ENCODE measurements around the gene FOXN3. TPM values are rescaled to one million over a fixed set of nuclear protein-coding genes. Genes with fewer than 3 reads are reported as not detected.
A peak's percentile ranks its signal among the peaks of the same experiment; 100 is the strongest.

The FOXN3 gene
- total RNA-seq, 4 donors from 2014 or later, result 66.1 to 130 (median 109) TPM

DNA sequence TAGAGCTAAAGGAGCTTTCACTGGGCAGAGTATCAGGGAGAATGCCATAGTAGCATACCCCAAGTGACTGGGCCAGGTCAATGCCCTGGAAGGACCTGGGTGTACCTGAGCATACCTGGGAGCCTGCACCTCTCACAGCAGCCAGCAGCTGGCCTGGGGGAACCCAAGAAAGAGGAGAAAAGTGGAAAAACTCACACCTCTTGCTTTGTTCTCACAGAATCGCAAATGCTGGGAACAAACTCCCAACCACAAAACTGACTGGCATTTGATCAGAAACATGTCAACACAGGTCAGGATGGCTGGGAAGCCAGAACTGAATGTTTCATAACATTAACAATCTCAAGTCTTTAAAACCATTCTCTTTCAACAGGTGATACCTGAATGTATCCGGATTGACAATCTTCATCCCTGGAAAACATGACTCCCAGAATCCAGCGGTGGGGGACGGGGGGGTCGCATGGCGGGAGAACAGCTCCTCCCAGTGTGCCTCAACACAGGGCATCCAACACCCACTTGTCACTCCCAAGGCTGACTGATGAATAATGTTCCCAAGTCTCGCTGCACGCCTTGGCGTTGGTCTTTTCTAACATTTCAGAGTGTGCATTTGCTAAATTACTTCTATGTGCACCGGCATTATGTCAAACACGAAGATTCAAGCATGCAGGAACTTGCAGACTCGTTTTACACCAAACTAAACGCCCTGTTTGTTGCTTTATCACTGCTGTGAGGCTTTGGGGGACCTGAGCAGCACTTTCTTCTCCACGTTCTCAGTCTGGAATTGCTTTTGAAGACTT, 7.9 kb downstream of the FOXN3 start:
- Histone ChIP-seq H3K4me1 (peaks cover 3 to 45% (median 12%) of the 10 kb centered on the region in 4 donors), H3K27ac (peak overlapping the region in 2 of 4 donors; percentile 1 to 6), H3K27me3 (no peaks in the 10 kb centered on the region), H3K9me3 (no peaks in the 10 kb centered on the region), H3K4me3 (no peak overlapping the region), H3K36me3 (peaks cover 0 to 11% (median 4%) of the 10 kb centered on the region in 4 donors)
- no peak for DNase-seq
- WGBS, 2 donors (ENCODE audit: low coverage in 1 of 2), result 59 to 74% methylated on average over 7 to 14 of the region's 14 CpGs
- intact Hi-C loops (cut with DNase I; ENCODE audit: low total_unique reads), result loop anchor here (10.0 kb wide), 1 partner anchor 54 kb away; no protein-coding TSS in a partner anchor
- TF ChIP-seq, protein P1, sequence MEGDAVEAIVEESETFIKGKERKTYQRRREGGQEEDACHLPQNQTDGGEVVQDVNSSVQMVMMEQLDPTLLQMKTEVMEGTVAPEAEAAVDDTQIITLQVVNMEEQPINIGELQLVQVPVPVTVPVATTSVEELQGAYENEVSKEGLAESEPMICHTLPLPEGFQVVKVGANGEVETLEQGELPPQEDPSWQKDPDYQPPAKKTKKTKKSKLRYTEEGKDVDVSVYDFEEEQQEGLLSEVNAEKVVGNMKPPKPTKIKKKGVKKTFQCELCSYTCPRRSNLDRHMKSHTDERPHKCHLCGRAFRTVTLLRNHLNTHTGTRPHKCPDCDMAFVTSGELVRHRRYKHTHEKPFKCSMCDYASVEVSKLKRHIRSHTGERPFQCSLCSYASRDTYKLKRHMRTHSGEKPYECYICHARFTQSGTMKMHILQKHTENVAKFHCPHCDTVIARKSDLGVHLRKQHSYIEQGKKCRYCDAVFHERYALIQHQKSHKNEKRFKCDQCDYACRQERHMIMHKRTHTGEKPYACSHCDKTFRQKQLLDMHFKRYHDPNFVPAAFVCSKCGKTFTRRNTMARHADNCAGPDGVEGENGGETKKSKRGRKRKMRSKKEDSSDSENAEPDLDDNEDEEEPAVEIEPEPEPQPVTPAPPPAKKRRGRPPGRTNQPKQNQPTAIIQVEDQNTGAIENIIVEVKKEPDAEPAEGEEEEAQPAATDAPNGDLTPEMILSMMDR (IDR thresholded peaks at IDR 0.05), result no peak
- TF ChIP-seq POLR2A (IDR thresholded peaks at IDR 0.05) (no peak), EP300 (IDR thresholded peaks at IDR 0.05; ENCODE audit: low read depth) (no peak), POLR2AphosphoS5 (IDR thresholded peaks at IDR 0.05) (no peak)
- in situ Hi-C loops (cut with MboI; ENCODE audit: low pct_ligation_motif_present in 1 of 4, low pct_unique_long_range_greater_than_20kb in 1 of 4, low sequenced_read_pairs in 3 of 4), result loop anchor here in 2 of 4 donors (25.0 kb wide), 2 partner anchors 372 to 503 kb away; no protein-coding TSS in a partner anchor

DNA sequence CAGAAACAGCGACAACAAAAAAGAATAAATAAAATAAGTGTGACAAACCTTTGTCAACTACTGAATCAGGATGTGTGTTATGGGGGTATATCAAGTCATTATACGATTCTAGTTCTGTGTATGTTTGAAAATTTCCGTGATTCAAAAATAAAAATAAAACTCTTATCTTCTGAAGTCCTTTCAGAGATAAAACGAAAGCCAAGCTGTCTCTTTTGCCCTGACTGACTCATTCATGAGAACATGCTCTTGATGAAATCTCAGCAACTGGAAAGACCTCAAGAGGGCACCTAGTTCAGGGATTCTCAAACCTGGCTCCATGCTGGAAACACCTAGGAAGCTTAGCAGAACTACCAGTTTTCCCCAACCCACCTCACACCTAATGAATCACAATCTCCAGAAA, 9.2 kb downstream of the FOXN3 start:
- TF ChIP-seq EP300 (IDR thresholded peaks at IDR 0.05; ENCODE audit: low read depth), result no peak
- no peak for TF ChIP-seq POLR2A (IDR thresholded peaks at IDR 0.05)
- no peak for TF ChIP-seq POLR2AphosphoS5 (IDR thresholded peaks at IDR 0.05)
- TF ChIP-seq, protein P1 (IDR thresholded peaks at IDR 0.05), result no peak
- Histone ChIP-seq H3K4me3 (no peak overlapping the region), H3K4me1 (peaks cover 3 to 48% (median 9%) of the 10 kb centered on the region in 4 donors), H3K27me3 (no peaks in the 10 kb centered on the region), H3K27ac (peak overlapping the region in 1 of 4 donors; percentile 11), H3K9me3 (no peaks in the 10 kb centered on the region), H3K36me3 (peaks cover 0 to 11% (median 4%) of the 10 kb centered on the region in 4 donors)
- in situ Hi-C loops (cut with MboI; ENCODE audit: low pct_ligation_motif_present in 1 of 4, low pct_unique_long_range_greater_than_20kb in 1 of 4, low sequenced_read_pairs in 3 of 4) (loop anchor here in 2 of 4 donors (25.0 kb wide), 2 partner anchors 371 to 504 kb away; no protein-coding TSS in a partner anchor), intact Hi-C loops (cut with DNase I; ENCODE audit: low total_unique reads) (loop anchor here (10.0 kb wide), 1 partner anchor 53 kb away; no protein-coding TSS in a partner anchor)
- 69 to 80% methylated on average over 4 of the region's 4 CpGs for WGBS, 2 donors (ENCODE audit: low coverage in 1 of 2)
- no peak for DNase-seq

DNA sequence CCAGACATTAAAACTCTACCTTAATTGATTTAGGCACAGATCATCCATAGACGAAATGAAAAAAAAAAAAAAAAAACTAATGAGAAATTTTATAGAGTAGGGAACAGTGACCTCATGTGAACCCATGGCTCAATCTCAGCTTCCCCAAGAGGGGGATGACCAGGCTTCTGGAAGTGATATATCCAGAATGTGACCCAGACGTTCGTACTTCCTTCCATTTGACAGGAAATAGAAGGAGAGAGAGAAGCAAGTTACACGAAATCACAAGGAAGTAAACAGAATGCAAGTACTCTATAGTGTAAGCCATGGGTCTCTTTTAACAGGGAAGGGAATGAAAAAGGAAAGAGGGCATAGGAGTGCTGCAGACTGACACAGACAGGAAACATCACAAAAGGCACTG, 10.1 kb downstream of the FOXN3 start:
- in situ Hi-C loops (cut with MboI; ENCODE audit: low pct_ligation_motif_present in 1 of 4, low pct_unique_long_range_greater_than_20kb in 1 of 4, low sequenced_read_pairs in 3 of 4), result loop anchor here in 2 of 4 donors (25.0 kb wide), 2 partner anchors 370 to 505 kb away; no protein-coding TSS in a partner anchor
- 24% methylated on average over 4 of the region's 4 CpGs for WGBS, 2 donors (ENCODE audit: low coverage in 1 of 2)

More for the DNA sequence above, 10.1 kb downstream of the FOXN3 start:
- Histone ChIP-seq H3K4me1 (peaks cover 3 to 48% (median 9%) of the 10 kb centered on the region in 4 donors), H3K9me3 (no peaks in the 10 kb centered on the region), H3K27me3 (no peaks in the 10 kb centered on the region), H3K27ac (peak overlapping the region in 2 of 4 donors; percentile 11 to 38), H3K4me3 (no peak overlapping the region), H3K36me3 (peaks cover 0 to 9% (median 4%) of the 10 kb centered on the region in 4 donors)
- intact Hi-C loops (cut with DNase I; ENCODE audit: low total_unique reads), result loop anchor here (10.0 kb wide), 1 partner anchor 52 kb away; no protein-coding TSS in a partner anchor
- TF ChIP-seq EP300 (IDR thresholded peaks at IDR 0.05; ENCODE audit: low read depth) (no peak), POLR2AphosphoS5 (IDR thresholded peaks at IDR 0.05) (no peak), POLR2A (IDR thresholded peaks at IDR 0.05) (no peak)
- TF ChIP-seq, protein P1 (IDR thresholded peaks at IDR 0.05), result no peak
- DNase-seq, result no peak

All from transverse colon (tissue), 4 donors.